Measurements from ENCODE around the gene FARP1.

FARP1 gene

DNA sequence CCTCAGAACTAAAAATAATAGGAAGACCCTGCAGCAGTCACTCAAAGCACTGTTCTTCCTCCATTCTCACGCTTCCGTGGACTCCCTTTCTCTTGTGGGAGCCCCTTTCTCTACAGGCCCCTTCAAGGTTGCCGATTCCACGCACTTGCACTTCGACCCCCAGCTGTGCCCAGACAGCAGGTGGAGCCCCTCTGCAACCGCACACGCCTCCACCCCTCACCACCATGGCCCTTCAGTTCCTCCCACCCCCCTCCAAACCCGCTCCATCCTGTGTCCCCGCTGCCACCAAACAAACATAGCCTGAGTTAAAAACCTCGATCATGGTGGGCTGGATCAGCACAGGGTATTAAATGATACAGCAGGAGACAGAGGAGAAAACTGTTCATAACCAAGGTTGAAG is 331.4 kb downstream of the FARP1 start:
- DNase-seq, result no peak

- no peak for DNase-seq
Observed at GRCh38 chr13:98474761-98475160, 331.9 kb downstream of the FARP1 start.

- DNase-seq, result peak; percentile 29
Observed at GRCh38 chr13:98475522-98475921, 332.6 kb downstream of the FARP1 start.

- DNase-seq, result peak; percentile 46
Observed at GRCh38 chr13:98476106-98476505, 333.2 kb downstream of the FARP1 start.

GRCh38 chr13:98476538-98476966 is 333.7 kb downstream of the FARP1 start:
- peak; percentile 88 for DNase-seq

DNA sequence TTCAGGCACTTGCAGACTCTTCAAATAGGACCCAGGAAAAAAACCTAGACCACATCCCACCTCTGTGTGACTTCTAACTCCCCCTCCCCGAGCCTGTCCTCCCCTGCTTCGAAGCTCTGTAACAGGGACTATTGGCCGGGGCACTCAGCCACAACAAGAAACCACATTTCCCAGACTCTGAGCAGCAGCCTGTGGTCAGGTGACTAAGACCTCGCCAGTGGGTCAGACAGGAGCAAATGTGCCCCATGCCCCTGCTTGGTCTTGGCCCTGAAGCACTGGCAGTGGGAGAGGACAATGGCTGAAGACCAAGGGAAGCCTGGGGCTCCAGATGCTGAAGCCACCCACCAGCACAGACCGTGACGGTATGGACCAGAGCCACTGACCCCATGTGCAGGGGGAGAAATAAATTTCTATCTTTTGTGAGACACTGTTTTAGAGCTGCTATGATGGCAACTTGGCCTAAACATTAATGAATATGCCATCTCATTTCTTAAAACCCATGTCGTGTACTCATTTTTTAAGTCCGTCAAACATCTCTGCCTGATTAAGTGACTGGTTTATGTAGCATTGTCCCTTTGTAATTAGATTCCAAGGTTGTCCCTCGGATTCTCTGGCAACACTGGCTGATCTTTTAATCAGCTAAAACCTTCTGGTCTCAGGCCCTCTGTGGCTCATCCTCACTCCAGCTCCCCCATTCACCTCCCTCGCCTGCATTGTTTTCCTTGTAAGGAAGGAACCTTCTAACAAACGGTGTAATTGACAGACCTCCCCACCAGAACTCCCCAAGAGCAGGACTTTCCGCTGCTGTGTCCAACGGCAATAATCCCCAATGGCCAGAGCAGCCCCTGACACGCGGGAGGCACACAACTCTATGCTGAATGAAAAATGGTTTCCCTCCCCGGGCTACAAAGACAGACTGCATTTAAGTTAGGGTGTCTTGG is 335.6 kb downstream of the FARP1 start:
- no peak for DNase-seq

DNA sequence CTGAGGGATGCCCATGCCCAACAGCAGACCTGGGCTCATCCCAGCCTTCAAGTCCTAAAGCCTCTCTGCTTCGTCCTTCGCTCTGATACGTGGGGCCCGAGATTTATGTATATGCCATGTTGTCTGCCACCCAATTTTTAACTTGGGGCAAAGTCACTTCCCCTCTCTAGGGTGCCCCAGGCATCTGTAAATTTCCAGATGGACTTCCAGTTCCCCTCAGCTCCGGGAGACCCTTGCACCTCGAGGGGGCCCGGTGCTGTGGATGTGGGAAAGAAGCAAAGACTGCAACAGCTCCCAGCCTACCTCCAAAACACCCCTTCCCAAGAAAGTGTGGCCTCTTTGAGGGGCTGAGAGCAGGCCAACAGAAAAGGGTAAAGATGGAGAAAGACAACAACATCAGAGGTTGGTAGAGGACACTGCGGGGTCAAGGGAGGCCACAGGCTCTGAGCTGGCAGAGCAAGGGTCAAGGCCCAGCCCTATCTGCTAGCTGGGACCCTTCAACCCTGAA is 336.7 kb downstream of the FARP1 start:
- DNase-seq, result no peak

DNA sequence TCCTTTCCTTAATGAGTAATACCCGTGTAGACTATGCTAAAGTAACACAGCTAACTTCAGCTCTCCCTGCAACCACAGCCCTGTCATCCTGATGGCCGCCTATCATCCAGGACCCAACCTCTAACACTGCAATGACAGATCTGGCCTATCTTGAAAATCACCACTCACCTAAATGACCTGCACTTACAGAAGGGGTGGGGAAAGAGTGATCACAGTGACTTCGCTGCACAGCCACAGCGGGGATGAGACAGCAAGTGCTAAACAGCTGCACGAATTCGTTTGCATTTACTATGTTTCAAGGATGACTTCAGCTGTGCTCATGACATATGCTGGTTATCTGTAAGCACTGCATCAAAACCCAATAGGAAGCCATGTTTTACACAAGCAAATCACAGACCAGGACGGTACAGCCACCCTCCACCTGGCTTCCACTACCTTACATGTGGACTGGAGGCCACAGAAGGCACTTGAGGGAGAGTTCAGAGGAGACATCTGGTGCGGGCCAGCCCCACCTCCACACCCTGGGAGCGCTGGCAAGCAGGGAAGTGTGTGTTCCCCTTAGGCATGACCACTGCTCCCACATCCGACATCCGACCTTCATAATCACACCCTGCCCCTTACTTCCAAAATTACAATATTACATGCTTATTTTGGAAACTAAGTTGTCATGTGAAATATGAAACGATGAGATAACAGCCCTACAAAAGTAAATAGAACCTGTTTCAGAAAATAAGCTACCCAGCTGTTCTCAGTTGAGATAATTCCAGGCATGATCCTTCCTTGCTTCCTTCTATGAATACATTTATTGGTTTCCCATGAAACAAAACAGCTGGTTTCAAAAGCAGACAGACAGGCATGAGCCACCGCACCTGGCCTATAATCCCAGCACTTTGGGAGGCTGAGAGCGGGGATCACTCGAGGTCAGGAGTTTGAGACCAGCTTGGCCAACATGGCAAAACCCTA is 338.3 kb downstream of the FARP1 start:
- no peak for DNase-seq

DNA sequence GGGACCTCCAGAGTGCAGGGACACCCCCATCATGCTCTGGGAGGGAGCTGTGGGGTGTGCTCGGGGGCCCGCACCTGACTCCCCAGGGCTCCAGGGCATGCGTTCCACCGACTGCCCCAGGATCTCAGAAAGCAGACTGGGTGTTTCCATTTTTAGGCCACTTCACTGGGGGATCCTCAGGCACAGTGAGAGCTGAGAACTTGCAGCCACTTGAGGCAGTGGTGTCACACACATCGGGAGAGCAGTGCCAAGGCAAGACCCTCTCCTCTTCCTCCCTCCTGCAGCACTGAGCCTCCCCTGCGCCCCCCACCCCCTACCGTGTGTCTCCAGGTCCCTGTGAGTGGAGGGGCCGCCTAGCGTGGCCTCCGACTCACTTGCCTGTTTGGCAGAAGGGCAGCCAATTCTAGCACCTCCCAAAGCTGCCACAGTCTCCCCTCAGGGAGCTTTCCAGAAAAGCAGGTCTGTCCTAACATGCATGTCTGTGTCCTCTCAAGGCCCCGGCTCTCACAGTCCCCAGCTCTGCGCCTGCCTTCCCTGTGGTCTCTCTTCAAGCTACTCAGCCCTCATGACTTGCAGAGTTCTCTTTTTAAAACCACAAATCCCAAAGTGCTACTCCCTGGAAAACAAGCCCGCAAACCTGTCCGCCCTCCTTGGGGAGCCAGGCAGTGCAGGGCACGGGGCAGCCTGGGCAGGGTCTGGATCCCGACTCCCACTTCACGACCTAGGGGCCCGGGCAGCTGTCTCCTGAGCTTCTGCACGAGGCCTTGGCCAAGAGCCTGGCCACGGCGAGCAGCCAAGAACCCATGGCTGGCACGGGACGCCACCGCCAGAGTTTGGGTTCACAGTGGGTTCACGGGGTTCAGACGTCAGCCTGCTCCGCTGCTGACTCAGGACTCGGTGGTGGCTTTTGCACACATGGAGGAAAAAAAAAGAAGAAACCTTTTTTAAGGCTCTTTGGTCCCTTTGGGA is 339.9 kb downstream of the FARP1 start:
- no peak for DNase-seq

DNA sequence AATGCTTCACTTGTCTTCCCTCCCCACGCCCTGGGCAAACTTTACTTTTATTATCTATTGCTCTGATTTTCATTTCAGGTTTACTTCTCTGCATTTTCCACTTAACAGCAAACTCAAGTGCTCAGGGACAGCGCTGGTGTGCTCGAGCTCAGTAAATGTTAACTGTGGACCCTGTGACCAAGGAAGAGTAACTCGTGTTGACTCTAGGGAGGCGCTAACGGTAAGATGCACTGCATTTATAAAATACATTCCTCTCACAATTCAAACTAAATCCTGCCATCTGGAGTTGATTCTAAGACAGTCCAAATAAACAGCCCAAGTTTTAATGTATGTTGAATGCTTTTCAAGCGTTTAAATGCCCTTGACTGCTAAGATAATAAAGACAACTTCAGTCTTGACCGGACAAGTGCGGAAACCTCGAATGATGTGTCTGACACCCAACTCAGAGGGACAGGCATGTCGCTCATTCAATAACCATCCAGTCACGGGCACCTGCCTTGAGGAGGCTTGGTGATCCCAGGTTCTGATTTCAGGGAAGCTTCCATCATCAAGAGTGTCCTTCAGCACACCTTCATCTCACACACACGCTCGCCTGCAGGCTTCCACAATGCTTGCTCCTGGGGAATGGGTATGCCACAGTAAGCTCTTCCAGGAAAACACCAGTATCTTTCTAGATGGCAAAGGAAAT is 340.9 kb downstream of the FARP1 start:
- no peak for DNase-seq

DNA sequence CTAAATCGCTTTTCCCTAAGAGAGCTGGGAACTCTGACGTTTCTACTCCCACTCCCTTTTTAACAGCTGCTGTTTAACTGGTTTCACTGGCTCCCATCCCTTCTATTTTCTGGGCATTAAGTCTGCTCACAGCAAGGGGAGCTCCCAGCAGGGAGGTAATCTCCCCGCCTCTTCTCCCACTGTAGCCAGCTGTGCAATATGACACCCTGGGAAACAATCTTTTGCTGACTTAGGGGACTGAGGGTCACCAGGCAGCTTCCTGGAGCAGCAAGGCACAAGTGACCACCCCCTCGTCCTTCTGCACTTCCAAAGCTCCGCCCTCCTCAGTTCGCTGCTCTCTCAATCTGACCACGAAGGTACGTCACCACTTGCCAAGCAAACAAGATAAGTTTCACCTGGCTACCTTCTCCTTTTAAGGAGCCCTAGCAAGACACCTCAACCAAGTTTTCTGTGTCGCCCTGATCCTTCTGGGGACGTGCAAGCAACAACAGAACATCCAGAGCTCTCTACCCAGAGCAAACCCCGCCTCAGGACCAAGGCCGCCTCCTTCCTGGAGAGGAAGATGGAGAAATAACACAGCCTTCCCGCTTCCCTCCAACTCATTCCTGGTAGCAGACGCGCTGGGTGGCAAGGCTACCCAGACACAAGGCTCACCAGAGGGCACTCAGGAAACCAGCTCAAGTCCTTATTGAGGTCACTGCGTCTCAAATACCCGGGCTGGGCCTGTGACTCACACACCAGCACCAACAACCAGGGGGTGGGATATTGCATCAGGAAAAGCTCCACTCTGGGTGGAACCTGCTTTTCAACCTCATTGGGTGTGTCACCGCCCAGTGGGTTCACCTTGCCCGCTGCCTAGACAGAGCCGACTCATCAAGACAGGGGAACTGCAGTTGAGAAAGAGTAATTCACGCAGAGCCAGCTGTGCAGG is 341.7 kb downstream of the FARP1 start:
- DNase-seq, result peak; percentile 84

GRCh38 chr13:98485561-98485960 is 342.7 kb downstream of the FARP1 start:
- DNase-seq, result no peak

DNA sequence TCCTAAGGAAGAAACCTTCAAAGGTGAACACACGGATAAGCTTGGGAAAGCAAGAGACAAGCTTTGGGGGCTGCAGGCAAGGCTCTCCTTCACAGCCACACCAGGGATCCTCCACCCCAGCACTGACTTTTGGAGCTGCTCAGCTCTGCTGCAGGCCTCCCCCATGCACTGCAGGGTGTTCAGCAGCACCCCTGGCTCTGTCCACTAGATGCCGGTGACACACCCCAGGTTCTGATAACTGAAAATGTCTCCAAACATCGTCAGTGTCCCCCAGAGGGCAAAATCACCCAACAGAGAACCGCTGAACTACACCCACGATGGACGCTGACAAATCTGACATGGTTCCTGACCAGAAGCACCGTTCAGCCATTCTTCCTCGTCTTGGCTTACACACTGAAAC is 343.5 kb downstream of the FARP1 start:
- no peak for DNase-seq

- no peak for DNase-seq
Observed at GRCh38 chr13:98487016-98487415, 344.1 kb downstream of the FARP1 start.

DNA sequence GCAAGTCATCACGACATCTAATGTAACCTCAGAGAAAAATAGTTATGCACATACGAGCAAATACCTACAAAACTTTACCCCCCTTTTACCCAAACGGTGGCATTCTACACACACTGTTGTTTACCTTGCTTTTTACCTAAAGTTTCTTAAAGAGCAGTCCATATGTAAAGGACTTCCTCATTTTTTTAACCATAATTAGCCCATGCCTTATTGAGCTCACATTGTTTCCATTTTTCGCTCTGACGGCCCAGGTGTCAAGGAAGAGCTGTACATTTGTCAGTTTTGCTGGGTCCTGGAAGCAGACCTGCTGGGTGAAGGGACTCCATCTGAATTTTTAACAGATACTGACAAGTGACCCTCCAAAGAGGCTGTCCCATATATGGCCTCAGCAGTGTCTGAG is 344.6 kb downstream of the FARP1 start:
- DNase-seq, result no peak

DNA sequence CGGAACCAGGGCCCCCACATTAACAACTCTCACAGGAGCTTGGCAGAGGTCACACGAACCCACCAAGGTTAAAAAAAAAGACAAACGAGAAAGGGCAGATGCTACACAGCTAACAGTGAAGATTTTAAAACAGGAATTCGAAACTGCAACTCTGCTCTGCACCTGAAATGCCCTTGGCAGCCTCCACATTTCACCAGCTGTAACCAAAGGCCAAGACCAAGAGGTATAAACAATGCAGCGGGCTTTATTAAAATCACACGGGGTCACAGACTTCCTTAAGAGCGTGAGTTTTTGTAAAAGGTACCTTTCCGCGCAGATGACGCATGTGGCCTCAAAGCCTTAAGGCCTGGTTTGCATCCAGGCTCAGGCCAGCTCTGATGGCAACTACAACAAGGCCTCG is 345.8 kb downstream of the FARP1 start:
- no peak for DNase-seq

DNA sequence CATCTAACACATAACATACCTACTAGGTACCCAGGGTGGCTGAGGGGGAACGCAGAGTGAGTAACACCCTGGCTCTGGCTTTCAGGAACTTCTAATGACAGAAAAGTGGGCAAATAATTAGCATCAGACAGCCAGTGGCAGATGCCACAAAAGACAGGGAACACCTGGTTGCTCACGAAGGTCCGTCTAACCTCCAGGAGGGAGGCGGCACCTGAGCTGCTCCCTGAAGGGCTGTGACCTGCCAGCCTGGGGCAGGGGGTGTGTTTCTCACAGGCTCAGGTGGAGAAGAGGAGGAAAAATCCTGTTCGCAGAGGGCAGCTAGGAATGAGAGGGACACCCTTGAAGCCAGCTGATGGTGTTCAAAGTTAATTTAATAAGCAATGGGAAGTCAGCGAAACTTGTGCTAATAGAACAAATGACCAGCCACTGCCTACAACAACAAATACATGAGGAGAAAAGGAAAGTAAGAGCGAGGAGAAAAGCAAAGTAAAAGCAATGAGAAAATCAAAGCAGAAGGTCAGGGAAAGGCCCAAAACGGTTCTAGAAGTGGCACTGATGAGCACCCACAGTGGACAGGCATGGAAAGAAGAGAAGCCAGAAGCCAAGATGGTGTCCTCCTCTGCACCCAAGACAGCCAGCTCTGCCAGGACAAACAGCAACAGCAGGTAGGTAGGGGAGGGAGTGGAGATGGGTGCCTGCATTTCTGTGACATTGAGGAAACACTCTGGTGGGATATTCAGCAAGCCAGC is 346.7 kb downstream of the FARP1 start:
- DNase-seq, result no peak

GRCh38 chr13:98490195-98490836 is 347.4 kb downstream of the FARP1 start:
- DNase-seq, result no peak

- DNase-seq, result no peak
Observed at GRCh38 chr13:98490866-98491265, 348.0 kb downstream of the FARP1 start.
